Right renal pelvis (tissue), 4 donors: ENCODE data around the gene LLGL1. TPM values are rescaled to one million over a fixed set of nuclear protein-coding genes. Genes with fewer than 3 reads are reported as not detected.
A peak's percentile ranks its signal among the peaks of the same experiment; 100 is the strongest.
"Not testable (repeated sequence)": the region's sequence is repeated elsewhere in the genome, so short reads cannot be mapped to it uniquely, and the experiment has no call there.

Experiments
- DNase-seq, 4 donors: peaks; one replicate each; pipeline ENCODE4 v3.0.0-alpha.2; 2013; ENCODE audit warnings: low read depth in 4 of 4, low spot score in 3 of 4, missing footprints in 1 of 4
- polyA plus RNA-seq, 4 donors: library from polyadenylated mRNA; unstranded; fragments of 120-200 nt; gene quantifications; one replicate each; pipeline ENCODE4 v1.2.1, GENCODE V29; 2013; ENCODE audit not compliant: insufficient read length in 4 of 4

The LLGL1 gene
- polyA plus RNA-seq, 4 donors, result 26.7 to 36.9 (median 29.7) TPM

DNA sequence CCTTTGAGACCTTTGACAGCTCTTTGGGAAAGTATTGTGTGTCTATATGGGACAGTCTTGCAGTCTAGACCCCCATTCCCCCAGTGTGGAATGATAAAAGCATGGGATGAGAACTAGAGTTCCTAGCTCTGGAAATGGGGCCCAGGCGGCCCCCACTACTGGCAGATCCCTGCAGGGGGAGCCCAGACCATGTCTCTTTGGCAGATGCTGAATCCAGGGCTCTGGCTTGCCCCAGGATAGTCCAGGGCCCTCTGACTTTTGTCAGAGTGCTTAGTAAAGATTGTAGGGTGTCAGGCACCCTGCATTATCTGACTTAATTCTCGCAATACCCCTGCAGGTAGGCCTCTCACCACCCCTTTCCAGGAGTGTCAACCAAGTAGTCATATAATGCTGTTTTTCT, 33.5 kb upstream of the LLGL1 start:
- no peak for DNase-seq

GRCh38 chr17:18194394-18194793, 31.0 kb upstream of the LLGL1 start:
- DNase-seq, result no peak

GRCh38 chr17:18194804-18195203, 30.6 kb upstream of the LLGL1 start:
- no peak for DNase-seq

DNA sequence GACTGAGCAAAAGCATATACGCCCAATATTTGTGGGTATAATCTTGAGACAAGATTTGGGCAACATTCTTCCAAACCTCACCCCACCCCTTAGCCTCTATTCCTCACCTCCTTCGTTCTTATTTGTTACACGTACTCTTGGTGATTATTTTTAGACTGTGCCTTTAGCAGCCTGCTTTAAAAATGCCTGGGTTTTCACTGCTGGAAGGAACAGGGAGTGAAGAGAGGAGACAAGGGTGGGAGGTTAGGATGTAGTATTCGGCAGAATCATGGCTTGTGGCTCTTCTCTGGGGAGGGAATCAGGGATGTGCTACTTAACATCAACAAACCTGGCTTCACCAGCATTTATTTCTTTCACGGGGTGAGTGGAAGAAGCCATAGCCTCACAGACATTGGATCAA, 30.2 kb upstream of the LLGL1 start:
- DNase-seq, result no peak

DNA sequence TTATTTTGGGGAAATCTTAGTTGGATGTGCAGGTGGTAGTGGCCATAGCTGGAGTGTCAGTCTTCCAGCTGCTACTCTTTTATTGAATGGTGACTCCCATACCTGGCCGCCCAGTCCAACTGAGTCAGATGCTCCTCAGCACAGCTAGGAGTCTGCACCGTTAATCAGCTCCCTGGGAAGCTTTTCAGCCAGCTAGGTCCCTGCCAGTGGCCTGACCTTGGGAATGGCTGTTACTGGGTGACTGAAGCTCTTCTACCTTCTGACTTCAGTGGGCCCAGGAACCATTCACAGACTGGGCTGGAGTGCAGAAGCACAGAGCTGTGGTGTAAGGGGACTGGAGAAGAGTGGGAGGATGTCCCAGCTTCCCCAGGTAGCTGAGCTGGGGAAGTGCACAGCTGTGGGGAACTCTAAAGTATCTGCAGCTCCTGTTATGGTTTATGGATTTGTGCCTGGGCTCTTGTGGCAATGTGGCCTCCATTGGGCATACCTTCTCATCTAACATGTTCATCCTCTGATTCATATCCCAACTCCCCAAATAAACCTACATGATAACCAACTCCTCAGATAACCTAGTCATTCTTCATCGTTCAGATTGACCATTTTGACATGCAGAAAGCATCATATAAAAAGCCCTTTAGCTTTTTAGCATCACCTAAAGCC, 27.8 kb upstream of the LLGL1 start:
- DNase-seq, result no peak

DNA sequence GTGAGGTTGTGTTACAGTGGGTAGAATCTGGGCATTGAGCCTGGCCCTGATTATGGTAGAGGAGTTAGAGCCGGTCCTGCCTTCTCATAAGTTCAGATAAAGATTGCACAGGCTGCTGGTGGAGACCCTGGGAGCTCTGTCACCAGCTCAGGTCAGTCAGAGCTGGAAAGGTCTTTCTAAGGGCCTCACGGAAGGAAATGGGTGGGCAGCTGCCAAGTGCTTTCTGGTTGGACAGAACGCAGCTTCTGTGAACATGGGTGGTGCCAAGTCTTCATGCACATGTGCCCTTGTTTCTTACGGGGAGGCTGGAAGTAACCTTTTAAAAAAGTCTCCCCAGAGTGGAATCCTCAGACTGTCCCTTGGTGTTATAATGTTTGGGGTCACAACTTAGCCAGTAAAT, 26.9 kb upstream of the LLGL1 start:
- DNase-seq, result no peak

DNA sequence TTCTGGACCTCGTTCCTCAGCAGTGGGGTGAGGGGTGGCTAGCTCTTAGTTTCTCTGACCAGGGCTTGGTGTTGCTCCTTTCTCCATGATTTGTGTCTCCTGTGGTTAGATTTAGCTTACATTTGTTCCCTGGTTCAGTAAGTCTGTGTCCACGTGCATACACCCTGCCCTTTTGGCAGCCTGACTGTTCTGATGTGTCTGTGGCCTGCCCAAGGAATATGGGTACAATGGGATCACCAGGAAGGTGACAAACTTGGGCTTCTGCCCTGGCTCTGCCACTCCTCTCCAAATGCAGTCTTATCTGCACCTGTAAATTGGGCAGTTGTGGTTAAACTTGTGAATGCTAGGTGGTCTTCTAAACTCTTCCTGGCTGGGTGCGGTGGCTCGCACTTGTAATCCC, 24.3 kb upstream of the LLGL1 start:
- no peak for DNase-seq

DNA sequence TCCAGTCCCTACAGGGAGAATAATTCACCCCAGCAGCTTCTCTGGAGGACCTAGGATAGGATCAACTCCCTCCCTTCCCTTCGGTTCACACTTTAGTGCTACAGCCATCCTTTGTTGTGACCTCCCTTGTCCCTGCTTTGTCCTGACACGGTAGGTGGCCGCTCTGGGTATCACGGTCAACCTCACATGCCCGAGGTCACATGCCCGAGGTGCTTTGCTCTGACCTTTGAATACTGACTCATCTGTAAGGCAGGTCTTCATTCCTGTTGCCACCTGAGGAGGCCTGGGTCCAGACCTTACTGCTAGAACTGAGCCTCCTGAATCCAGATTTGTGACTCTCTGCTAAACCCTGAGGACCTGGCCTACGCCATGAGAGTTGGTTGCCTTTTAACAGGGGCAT, 22.1 kb upstream of the LLGL1 start:
- DNase-seq, result no peak

DNA sequence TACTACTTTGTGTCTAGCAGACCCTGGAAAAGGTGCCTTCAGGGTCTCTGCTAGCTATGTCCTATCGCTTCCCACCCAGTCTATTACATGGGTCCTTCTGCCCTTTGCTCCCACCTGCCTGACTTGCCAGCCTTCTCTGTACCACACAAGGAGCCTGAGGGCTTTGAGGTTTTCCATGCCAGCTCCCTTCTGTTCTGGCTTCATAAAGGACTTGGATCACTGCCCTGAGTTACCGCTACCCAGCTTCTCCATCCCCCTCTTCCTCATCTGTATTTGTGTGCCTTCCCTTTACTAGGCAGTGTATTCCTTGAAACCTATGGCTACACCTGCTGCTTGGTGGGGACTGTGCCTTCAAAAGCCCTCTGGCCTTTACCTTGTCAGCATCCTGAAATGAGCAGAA, 19.6 kb upstream of the LLGL1 start:
- no peak for DNase-seq

DNA sequence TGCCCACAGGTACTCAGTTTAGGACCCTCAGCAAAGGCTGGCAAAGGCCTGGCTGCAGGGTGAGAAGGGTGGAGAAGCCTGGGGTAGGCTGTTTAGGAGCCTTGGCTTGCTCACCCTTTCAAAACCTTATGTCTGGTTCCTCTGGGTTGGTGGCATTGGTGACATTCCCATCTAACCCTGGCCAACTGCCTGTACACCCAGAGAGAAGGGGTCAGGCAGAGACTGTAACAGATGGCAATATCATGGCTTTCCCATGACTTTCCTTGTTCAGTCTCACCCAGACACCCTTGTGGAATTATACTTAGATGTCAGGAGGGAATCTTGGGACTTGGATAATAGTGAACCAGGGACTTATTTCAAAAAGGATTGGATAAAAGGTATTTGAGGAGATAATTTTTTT, 18.5 kb upstream of the LLGL1 start:
- DNase-seq, result no peak

- no peak for DNase-seq
Observed at GRCh38 chr17:18208092-18208491, 17.3 kb upstream of the LLGL1 start.

DNA sequence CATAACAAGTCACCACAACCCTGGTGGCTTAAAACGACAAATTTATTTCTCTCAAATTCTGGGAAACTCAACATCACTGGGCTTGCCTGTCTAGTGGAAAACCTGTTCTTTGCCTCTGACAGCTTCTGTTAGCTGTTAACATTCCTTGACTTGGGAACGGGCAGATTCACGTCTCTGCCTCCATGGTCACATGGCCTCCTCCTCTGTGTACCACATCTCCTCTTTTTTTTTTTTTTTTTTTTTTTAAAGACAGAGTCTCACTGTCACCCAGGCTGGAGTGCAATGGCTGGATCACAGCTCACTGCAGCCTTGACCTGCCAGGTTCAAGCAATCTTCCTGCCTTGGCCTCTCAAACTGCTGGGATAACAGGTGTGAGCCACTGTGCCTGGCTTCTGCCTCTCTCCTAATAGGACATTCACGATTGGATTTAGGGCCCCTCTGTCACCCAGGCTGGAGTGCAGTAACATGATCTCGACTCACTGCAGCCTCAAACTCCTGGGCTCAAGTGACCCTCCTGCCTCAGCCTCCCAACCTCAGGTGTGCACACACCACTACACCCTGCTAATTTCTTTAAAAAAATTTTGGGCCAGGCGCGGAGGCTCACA, 11.7 kb upstream of the LLGL1 start:
- DNase-seq, result no peak

DNA sequence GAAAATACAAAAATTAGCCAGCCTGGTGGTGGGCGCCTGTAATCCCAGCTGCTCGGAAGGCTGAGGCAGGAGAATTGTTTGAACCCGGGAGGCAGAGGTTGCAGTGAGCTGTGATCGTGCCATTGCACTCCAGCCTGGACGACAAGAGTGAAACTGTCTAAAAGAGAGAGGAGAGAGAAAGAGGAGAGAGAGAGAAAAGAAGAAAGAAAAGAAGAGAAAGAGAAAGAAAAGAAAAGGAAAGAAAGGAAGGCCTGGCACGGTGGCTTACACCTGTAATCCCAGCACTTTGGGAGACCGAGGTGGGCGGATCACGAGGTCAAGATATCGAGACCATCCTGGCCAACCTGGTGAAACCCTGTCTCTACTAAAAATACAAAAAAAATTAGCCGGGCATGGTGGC, 8.5 kb upstream of the LLGL1 start:
- not testable (repeated sequence) for DNase-seq

DNA sequence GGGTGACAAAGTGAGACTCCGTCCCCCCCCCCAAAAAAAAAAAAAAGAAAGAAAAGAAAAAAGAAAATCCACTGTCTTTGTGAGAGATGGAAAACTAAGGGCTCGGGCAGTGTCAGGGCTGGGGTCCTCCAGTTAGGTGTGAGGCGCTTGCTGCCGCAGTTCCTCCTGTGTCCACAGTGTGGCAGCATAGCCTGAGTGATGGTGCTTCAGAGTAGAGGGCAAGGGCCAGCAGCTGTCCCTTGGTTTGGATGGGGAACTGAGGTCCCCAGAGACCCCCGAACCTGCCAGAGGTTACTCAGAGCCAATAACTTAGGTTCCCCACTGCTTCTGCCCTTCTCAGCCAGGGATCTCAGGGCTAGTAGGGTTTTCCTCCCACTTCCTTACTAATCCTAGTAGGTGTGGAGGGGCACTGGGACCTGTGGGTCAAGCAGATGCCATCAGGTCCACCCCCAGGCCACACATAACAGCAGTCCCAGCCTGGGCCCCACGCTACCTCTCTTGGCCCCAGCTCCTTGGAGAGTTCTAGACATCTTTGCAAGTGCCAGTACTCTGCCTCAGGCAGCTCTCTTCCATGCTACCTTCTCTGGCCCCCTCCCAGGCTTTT, 7.9 kb upstream of the LLGL1 start:
- DNase-seq, result peak in 2 of 4 donors; percentile 38 to 52

DNA sequence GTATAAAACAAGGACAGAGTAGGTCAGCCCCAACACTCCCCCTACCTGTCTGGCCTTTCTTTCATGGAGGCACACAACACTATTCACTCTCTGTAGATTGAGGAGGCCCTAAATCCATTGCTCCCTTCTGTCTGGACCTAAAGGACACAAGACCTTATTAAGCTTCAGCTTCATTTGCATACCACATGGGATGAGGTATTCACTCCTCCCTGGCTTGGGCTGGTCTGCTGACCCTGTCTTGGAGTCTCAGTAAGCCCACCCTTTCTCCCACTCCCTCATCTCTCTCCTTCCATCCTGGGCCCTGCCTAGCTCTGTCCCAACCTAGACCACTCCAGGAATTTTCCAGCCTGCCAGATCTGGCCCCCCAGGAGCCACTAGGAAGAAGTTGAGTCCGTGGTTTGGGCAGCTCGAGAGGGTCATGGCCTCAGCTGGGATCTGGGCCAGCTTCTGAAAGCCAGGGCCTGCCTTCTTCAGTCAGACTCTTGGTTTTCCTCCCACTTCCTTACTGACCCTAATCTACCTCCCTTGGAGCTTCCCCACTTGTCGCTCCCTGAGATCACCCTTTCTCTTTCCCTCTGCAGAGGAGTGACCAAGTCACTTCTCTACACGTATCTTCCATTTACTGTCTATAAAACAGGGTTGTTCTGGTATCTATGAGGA, 6.5 kb upstream of the LLGL1 start:
- no peak for DNase-seq

DNA sequence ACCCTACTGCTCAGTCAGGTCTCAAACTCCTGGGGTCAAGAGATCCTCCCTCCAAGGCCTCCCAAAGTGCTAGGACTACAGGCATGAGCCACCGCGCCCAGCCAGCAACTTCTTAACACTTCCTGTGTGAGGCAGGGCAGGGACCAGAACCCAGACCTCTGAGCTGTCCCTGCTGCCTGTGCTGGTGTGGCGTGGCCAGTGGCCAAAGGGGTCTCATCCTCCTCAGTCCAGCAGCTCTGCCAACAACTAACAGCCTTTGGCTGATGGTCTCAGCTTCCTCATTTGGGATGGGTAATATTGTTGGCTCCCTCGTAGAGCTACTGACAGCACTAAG, 1.4 kb upstream of the LLGL1 start:
- no peak for DNase-seq

DNA sequence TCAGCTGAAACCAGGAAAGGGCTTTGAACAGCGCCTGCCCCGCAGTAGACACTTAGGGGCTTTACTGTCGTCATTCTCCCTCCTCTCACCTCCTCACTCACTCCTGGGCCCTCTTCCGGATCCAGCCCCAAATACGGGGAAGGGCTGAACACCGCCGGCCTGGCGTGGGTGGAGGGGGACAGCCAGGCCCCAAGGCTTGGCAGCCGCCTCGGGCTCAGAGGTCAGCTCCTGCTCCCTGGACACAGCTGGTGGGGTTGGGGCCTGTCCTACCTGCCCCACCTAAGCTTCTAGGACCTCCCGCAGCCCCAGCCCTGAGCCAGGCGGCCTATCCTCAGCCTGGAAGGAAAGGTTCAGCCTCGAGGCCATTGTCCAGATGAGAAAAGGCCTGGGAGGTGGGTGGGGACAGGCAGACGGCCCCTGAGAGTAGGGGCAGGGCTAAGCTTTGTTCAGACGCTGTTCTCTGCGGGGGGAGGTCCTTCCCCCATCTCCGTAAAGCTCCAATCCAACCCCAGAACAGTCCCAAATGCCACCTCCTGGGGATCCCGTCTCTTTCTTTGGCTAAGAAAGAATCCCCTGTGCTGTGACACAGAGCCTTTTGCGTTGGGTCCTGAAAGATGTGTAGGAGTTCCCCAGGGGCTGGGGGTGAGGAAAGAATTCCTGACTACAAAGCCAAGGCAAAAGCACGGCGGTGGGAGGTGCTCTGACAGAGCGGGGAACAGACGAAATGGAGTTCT, 881 bp upstream of the LLGL1 start:
- peak in 1 of 4 donors; percentile 20 for DNase-seq

GRCh38 chr17:18225642-18226283, 328 bp downstream of the LLGL1 start:
- peak in 1 of 4 donors; percentile 18 for DNase-seq

DNA sequence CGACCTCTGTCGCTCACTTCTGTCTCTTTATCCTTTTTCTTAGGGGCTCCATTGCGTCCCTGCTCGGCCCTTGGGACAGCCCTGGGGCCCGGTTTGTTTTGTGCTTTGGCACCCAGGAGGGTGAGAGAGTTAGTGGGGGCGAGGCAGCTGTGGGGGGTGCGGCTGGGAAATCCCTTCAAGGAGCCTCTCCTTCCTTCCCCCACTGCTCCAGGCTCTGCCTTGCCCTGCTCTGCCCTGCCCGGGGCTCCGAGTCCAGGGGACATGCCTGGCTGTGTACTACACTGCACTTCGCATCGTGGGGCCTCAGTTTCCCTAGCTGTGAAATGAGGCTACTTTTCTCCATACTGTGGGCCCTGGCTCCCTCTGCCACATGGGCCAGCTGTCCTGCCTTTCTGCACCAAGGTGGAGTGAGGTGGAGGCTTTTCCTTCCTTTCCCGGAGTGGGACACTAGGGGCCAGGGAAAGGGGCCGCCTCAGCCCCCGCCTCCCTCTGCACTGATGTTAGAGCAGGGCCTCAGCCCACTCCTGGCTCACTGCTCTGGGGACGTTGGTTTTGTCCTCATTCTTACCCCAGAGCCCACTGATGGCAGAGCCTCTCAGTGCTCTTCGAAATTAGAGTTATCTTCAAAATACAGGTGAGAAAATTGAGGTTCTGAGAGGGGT, 980 bp downstream of the LLGL1 start:
- DNase-seq, result no peak

GRCh38 chr17:18227635-18228034, 2.2 kb downstream of the LLGL1 start:
- no peak for DNase-seq
